ENCODE results near the gene EIF4B. TPM values are rescaled to one million over a fixed set of nuclear protein-coding genes. Genes with fewer than 3 reads are reported as not detected.

EIF4B gene
- total RNA-seq, 4 donors from 2014 or later: 225 to 571 (median 372) TPM

- Histone ChIP-seq H3K9me3 (no peaks in the 10 kb centered on the region), H3K4me3 (no peak overlapping the region), H3K27me3 (no peaks in the 10 kb centered on the region), H3K4me1 (peaks cover 60 to 88% (median 72%) of the 10 kb centered on the region in 3 donors), H3K27ac (peak overlapping the region in 3 of 4 donors; percentile 66 to 80 (median 68)), H3K36me3 (peaks cover 5 to 67% (median 11%) of the 10 kb centered on the region in 3 donors)
- TF ChIP-seq, protein P1, sequence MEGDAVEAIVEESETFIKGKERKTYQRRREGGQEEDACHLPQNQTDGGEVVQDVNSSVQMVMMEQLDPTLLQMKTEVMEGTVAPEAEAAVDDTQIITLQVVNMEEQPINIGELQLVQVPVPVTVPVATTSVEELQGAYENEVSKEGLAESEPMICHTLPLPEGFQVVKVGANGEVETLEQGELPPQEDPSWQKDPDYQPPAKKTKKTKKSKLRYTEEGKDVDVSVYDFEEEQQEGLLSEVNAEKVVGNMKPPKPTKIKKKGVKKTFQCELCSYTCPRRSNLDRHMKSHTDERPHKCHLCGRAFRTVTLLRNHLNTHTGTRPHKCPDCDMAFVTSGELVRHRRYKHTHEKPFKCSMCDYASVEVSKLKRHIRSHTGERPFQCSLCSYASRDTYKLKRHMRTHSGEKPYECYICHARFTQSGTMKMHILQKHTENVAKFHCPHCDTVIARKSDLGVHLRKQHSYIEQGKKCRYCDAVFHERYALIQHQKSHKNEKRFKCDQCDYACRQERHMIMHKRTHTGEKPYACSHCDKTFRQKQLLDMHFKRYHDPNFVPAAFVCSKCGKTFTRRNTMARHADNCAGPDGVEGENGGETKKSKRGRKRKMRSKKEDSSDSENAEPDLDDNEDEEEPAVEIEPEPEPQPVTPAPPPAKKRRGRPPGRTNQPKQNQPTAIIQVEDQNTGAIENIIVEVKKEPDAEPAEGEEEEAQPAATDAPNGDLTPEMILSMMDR (IDR thresholded peaks at IDR 0.05): no peak
- TF ChIP-seq POLR2A (IDR thresholded peaks at IDR 0.05): no peak
- intact Hi-C loops (cut with DNase I): no loop called here
- DNase-seq: no peak
- WGBS, 2 donors: 92 to 96% methylated on average over 3 of the region's 3 CpGs
Observed at GRCh38 chr12:53074999-53075370, 68.7 kb downstream of the EIF4B start.

DNA sequence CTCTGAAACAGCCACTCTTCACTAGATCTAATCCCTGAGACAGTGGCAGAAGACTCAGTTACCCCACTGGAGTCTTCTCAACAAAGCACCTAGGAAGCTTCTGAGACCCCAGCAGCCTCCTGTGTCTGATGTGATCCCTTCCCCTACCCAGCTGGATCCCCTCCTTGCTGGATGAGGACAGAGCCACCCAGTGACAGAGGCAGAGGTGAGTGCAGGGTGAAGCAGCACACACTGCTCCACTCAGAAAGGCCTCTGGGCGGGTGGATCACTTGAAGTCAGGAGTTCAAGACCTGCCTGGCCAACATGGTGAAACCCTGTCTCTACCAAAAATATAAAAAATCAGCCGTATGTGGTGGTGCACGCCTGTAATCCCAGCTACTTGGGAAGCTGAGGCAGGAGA, 70.2 kb downstream of the EIF4B start:
- Histone ChIP-seq H3K27ac (no peak overlapping the region), H3K27me3 (no peaks in the 10 kb centered on the region), H3K36me3 (peaks cover 5 to 55% (median 11%) of the 10 kb centered on the region in 3 donors), H3K9me3 (no peaks in the 10 kb centered on the region), H3K4me3 (no peak overlapping the region), H3K4me1 (peaks cover 46 to 79% (median 58%) of the 10 kb centered on the region in 3 donors)
- DNase-seq: no peak
- intact Hi-C loops (cut with DNase I): no loop called here
- 88% methylated on average over 2 of the region's 3 CpGs; no CpG with 5 or more reads in 1 of the 2 donors for whole genome bisulfite sequencing, 2 donors
- TF ChIP-seq, protein P1 (IDR thresholded peaks at IDR 0.05): no peak
- no peak for TF ChIP-seq POLR2A (IDR thresholded peaks at IDR 0.05)

DNA sequence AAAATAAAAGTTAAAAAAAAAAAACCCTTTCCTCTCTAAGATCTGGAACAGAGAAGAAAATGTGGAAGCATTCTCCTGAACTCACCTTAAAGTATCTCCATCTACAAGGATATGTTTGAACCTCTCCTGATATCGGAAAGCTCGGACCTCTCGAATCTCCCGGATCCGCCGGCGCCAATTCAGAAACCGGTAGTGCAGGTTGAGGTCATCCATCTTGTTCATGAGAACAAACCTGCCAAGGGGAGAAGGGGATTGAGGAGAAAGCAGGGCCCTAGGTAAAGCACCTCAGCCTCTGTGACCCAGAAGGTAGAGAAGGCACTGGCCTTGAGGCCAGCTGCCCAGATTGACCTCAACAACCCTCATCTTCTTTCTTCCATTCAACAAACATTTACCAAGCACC, 70.8 kb downstream of the EIF4B start:
- Histone ChIP-seq H3K36me3 (peaks cover 5 to 53% (median 11%) of the 10 kb centered on the region in 3 donors), H3K27me3 (no peaks in the 10 kb centered on the region), H3K4me1 (peaks cover 40 to 73% (median 52%) of the 10 kb centered on the region in 3 donors), H3K4me3 (no peak overlapping the region), H3K9me3 (no peaks in the 10 kb centered on the region), H3K27ac (peak overlapping the region in 1 of 4 donors; percentile 15)
- DNase-seq: no peak
- TF ChIP-seq, protein P1 (IDR thresholded peaks at IDR 0.05): no peak
- TF ChIP-seq POLR2A (IDR thresholded peaks at IDR 0.05): no peak
- intact Hi-C loops (cut with DNase I): no loop called here
- 65 to 83% methylated on average over 8 of the region's 8 CpGs for WGBS, 2 donors

DNA sequence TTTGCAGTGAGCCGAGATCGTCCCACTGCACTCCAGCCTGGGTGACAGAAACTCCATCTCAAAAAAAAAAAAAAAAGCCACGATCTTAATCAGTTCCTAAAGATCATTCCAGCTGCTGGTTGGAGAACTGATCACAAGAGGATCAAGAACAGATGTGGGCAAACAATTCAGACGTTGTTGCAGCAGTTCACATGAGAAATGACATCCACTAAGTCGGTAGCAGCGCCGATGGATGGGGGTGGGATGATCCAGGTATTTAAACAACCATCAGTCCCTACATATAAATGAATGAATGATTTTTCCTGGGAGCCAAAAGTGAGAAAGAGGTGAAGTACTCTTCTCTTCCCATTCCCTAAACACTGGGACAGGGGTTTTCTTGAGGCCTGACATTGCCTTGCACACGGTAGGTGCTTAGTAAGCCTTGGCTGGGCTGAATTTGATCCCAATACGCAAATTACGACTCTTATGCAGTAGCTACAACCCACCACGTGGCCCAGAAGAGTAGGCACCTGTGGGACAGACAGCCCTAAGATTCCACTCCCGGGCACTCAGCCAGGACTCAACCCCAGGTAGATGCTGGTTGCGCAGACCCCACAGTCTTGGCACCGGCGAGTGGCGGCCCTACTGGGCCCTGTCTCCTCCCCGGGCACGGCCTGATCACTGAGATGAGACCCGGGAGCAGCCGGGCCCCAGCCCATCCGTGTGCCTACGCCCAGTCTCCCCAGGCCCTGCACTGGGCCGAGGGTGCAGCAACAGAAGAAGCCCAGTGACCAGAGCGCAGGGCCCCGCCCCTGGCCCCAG, 72.4 kb downstream of the EIF4B start:
- intact Hi-C loops (cut with DNase I): no loop called here
- peaks cover 24 to 57% (median 38%) of the 10 kb centered on the region in 3 donors for H3K4me1 ChIP-seq
- no peaks in the 10 kb centered on the region for H3K9me3 ChIP-seq
- H3K4me3 ChIP-seq: peak overlapping the region; percentile 60 to 87 (median 78)
- H3K27me3 ChIP-seq: no peaks in the 10 kb centered on the region
- no peak for DNase-seq
- 35 to 42% methylated on average over 10 to 12 of the region's 25 CpGs for WGBS, 2 donors
- peaks cover 5 to 39% (median 11%) of the 10 kb centered on the region in 3 donors for H3K36me3 ChIP-seq
- no peak for TF ChIP-seq POLR2A (IDR thresholded peaks at IDR 0.05)
- TF ChIP-seq, protein P1 (IDR thresholded peaks at IDR 0.05): peak in 2 of 6 experiments; percentile 9 to 16
- peak overlapping the region; percentile 82 to 97 (median 94) for H3K27ac ChIP-seq
